HG03139 (cell line): ENCODE measurements around the gene SLC35F6.
"Not testable (repeated sequence)": the region's sequence is repeated elsewhere in the genome, so short reads cannot be mapped to it uniquely, and the experiment has no call there.

Experiments used
- ATAC-seq: cut with Tn5 transposase; IDR thresholded peaks from one replicate; pipeline ENCODE4 v1.9.1; 2021; ENCODE audit not compliant: unreplicated experiment

Gene SLC35F6

GRCh38 chr2:26754972-26755670 is 9.0 kb upstream of the SLC35F6 start:
- ATAC-seq = no peak

DNA sequence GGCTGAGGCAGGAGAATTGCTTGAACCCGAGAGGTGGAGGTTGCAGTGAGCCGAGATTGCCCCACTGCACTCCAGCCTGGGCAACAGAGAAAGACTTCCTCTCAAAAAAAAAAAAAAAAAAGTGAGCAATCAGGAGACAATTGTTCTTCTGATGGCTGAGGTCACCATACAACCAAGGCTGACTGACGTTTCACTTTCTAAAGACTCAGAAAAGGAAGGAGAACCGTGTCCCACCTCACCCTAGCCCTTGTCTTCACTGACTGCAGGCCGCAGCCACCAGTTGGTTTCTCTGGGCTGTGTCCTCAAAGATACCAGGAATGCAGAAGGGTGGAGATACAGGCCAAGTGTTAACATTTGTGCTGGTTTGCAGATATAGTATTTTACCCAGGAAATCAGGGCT is 7.7 kb upstream of the SLC35F6 start:
- ATAC-seq = no peak

DNA sequence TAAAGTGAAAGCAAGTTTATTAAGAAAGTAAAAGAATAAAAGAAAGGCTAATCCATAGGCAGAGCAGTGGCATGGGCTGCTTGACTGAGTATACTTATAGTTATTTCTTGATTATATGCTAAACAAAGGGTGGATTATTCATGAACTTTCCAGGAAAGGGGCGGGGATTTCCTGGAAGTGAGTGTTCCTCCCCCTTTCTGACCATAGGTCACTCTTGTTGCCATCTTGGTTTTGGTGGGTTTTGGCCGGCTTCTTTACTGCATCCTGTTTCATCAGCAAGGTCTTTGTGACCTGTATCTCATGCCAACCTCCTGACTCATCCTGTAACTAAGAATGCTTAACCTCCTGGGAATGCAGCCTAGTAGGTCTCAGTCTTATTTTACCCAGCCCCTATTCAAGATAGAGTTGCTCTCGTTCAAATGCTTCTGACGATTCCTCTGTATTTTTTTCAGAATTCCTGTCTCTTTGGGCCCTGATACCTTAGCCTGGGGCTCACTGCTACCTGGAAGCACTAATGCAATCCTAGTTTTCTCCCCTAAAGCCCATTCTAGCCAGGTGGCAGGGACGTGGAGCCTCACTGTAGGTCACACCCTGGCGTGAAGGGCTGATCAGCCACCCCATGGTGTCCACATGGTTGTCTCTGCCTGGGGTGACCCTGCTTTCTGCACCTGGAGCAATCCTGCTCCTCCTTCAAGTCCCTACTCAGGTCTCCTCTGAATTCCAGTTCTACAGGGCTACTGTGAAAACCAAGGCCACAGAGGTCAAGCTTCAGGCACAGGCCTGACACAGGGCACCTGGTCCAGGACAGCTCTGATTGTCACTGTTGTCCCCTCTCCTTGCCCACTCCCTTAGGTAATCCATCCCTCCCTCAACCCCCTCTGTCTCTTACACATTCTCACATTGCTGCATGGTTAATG is 6.0 kb upstream of the SLC35F6 start:
- ATAC-seq = no peak

GRCh38 chr2:26758790-26759321 is 5.2 kb upstream of the SLC35F6 start:
- ATAC-seq = no peak

DNA sequence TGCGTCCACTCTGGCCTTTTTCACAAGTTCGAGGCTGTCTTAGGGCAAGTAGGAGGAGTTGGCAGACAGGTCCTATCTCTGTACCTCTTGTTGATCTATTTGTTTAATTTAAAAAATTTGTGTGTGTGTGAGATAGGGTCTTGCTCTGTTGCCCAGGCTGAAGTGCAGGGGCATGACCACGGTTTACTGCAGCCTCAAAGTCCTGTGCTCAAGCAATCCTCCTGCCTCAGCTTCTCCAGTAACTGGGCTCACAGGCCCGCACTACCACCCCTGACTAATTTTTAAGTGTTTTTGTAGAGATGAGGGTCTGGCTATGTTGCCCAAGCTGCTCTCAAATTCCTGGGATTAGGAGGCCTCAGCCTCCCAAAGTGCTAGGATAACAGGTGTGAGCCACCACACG is 4.2 kb upstream of the SLC35F6 start:
- ATAC-seq = no peak

DNA sequence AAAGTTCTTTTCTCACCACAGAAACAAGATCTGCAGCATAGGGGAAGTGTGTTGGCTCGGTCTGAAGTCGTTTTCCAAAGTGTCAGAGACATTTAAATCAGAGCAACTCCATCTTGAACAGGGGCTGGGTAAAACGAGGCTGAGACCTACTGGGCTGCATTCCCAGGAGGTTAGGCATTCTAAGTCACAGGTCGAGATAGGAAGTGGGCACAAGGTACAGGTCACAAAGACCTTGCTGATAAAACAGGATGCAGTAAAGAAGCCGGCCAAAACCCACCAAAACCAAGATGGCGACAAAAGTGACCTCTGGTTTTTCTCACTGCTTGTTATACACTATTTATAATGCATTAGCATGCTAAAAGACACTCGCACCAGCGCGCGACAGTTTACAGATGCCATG is 3.1 kb upstream of the SLC35F6 start:
- ATAC-seq = not testable (repeated sequence)

GRCh38 chr2:26763019-26763418 is 1.1 kb upstream of the SLC35F6 start:
- no peak for ATAC-seq

- no peak for ATAC-seq
Measured at GRCh38 chr2:26764906-26765305, 822 bp downstream of the SLC35F6 start.

GRCh38 chr2:26765475-26766200 is 1.6 kb downstream of the SLC35F6 start:
- no peak for ATAC-seq

DNA sequence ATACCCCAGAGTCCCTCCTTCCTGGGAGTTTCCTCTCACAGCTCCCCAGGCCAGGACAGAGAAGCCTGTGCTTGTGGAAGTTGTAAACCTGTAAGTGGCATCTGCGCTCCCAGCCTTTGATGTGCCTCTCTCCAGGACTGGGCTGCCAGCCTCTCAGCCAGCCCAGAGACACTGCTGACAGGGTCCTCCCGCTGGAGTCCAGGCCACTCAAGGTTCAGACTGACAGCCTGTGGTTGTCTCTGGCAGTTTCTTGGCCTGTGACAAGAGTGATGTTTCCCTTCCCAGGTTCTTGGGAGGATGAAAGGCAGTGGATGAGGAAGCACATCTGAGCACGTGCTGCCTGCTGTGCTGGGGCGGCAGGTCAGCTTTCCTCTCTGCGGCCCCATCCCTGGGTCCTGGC is 3.0 kb downstream of the SLC35F6 start:
- no peak for ATAC-seq

DNA sequence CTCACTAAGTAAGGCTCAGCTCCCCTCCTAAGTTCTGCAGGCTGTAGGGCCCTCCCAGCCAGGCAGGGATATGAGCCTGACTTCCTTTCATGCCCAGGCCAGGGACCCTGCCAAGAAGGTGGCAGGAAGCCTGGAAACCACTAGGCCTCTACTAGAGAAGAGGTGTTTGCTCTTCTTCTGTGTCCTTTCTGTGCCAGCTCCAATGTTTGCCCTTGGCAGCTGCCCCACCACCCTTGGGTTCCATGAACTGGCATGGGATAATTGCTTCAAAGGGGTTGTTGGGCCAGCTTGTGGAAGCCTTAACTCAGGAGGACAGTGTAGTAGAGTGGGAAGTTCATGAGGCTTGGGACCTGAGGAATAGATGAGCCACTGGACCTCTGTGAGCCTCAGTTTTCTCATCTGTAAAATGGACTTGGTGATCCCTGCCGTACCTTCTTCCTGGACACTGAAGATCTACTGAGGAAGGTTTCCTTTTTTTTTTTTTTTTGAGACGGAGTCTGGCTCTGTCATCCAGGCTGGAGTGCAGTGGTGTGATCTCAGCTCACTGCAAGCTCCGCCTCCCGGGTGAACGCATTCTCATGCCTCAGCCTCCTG is 3.9 kb downstream of the SLC35F6 start:
- no peak for ATAC-seq

- ATAC-seq = no peak
Measured at GRCh38 chr2:26768759-26769088, 4.6 kb downstream of the SLC35F6 start.

DNA sequence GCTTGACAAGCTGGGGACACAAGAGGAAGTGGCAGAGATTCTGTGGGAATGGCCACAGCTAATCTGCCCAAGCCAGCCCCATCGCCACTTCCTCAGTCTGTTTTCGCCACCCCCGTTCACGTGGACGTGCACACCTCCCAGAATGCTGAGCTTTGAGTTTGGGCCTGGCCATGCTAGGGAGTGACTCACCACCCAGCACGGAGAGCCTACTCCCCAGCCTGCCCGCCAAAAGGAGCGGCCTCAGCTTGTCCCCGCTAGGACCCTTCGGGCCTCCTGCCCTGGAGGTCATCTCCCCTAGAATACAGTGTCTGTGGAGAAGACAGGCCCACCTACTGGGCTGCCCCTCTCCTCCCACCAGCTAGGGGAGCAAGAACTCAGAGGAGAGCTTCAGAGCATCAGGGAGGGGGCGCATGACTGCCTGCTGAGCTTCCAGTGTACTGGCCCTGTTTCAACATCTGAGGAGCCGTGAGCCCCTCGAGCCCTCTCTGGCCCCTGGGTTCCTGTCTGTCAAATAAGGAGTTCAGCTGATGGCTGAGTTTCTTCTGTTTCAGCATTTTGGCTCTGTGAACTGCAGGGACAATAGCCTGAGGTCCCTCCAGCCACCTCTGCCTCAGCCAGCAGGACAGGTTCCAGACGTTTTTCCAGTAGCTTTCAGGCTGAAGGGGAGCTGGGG is 5.1 kb downstream of the SLC35F6 start:
- no peak for ATAC-seq

DNA sequence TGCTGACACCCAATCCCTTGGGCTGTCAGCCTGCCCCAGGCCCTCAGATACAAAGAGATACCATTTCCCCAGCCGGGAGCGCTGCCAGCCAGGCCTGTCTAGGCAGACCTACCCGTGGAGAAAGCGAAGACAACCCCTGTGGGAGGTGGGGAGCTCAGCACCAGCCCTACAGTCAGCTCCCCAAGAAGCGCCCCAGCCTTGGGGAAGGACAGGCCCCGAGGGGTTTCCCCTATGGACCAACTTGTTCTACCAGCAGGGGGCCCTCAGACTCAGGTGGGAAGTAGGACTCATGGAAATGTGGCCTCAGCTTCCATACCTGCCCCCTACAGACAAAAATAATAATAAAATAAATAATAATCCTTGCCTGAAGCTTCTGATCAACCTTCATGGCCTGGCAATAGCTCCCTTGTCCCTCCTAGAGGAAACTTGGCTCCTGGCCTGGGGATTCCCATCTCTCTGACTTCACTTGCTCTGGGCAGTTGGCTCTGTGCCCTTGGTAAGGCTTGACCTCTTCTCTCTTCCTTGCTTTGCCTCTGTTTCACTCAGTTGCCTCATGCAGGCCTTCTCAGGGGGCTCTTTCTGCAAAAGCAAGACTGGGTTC is 7.0 kb downstream of the SLC35F6 start:
- no peak for ATAC-seq

DNA sequence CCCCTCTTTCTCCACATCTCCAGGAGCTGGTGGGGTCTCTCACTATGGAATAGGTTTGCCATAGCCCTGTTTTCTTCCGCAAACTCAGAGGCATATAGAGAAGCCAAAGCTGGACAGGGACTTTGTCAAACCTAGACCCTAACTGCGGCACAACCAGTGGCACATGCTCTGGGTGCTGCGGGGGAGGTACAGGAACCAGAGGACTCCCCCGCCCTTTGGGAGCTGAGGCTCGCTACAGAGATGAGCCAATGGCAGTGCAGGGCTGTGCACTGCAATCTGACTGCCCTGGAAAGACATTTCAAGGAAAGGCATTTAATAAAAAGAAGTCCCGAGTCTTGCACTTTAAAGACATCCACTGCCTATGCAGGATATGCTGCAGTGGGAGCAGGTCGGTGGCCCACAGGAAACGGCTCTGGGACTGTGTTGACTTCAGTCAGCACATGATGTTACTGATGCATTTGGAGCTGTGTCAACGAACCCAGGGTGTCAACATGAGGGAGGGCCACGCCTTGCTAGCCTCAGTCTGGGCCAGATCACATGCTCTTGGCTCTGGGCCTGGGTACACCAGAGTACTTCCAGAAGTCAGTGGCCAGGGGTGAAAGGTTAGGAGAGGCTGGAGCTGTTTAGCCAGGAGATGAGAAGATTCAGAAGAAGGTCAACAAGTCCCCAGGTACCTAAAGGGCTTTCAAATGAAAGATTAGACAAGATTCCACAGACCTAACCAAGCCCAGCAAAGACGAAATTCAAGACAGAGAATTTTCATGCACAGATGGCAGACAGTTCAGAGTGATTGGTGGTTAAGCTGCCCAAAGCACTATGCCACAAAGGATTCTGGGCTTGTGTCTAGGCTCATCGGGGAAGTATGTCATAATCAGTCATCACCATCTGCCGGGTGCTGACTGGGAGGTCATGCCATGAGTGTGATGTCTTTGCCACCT is 8.2 kb downstream of the SLC35F6 start:
- no peak for ATAC-seq

GRCh38 chr2:26776195-26776800 is 12.2 kb downstream of the SLC35F6 start:
- no peak for ATAC-seq

DNA sequence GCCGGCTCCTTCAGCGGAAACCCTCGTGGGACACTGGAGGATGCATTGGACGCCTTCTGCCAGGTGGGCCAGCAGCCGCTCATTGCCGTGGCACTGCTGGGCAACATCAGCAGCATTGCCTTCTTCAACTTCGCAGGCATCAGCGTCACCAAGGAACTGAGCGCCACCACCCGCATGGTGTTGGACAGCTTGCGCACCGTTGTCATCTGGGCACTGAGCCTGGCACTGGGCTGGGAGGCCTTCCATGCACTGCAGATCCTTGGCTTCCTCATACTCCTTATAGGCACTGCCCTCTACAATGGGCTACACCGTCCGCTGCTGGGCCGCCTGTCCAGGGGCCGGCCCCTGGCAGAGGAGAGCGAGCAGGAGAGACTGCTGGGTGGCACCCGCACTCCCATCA is 14.0 kb downstream of the SLC35F6 start:
- no peak for ATAC-seq

DNA sequence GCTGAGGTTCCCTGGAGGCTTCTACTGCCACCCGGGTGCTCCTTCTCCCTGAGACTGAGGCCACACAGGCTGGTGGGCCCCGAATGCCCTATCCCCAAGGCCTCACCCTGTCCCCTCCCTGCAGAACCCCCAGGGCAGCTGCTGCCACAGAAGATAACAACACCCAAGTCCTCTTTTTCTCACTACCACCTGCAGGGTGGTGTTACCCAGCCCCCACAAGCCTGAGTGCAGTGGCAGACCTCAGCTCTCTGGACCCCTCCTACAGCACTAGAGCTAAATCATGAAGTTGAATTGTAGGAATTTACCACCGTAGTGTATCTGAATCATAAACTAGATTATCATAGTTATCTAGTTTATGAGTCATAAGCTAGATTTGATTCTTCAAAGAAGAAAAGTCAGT is 14.4 kb downstream of the SLC35F6 start:
- ATAC-seq = no peak
